GM18498 (cell line): ENCODE measurements around the gene KIAA1755.
"Not testable (repeated sequence)": the region's sequence is repeated elsewhere in the genome, so short reads cannot be mapped to it uniquely, and the experiment has no call there.

Experiments used
- ATAC-seq: cut with Tn5 transposase; IDR thresholded peaks from one replicate; pipeline ENCODE4 v1.9.1; 2021; ENCODE audit warnings: mild to moderate bottlenecking, moderate library complexity; ENCODE audit not compliant: unreplicated experiment

Gene KIAA1755

GRCh38 chr20:38267901-38268514 is 7.5 kb upstream of the KIAA1755 start:
- ATAC-seq, result no peak

DNA sequence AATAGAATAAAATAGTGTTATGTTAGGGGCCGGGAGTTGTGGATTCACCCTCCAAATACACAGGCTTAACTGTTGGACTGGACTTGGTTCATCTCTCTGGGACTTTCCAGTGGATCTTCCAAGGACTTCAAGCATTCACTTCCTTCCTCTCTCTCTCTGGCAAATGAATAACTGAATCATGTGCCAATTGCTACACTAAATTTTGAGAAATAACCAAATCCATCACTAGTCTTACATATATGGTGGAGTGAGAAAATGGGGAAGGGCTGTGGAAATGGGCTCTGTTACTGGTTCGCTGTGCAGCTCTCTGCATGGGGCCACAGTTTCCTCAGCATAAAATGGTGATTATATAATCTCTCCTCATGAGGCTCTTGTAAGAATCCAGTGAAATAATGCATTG is 6.8 kb upstream of the KIAA1755 start:
- ATAC-seq, result no peak

DNA sequence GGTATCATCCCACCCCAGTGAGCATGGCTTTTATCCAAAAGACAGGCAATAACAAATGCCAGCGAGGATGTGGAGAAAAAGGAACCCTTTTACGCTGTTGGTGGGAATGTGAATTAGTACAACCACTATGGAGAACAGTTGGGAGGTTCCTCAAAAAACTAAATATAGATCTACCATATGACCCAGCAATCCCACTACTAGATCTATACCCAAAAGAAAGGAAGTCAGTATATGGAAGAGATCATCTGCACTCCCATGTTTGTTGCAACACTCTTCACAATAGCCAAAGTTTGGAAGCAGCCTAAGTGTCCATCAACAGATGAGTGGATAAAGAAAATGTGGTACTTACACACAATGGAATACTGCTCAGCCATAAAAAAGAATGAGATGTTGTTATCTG is 5.9 kb upstream of the KIAA1755 start:
- no peak for ATAC-seq

GRCh38 chr20:38262931-38263330 is 2.4 kb upstream of the KIAA1755 start:
- no peak for ATAC-seq

DNA sequence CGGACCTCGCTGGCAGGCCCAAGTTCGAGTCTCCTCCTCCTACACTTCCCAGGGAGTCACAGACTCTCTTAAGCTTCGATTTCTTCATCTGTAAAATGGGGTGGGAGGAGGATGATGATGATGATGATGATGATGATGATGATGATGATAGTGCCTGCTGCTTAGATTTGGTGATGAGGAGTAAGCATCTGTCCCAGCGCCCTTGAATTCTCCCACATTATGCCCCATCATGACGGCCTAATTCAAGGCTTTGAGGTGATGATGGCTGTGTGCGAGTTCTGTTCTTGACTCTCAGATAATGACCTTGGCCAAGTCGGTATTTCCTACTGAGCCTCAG is 487 bp upstream of the KIAA1755 start:
- no peak for ATAC-seq

DNA sequence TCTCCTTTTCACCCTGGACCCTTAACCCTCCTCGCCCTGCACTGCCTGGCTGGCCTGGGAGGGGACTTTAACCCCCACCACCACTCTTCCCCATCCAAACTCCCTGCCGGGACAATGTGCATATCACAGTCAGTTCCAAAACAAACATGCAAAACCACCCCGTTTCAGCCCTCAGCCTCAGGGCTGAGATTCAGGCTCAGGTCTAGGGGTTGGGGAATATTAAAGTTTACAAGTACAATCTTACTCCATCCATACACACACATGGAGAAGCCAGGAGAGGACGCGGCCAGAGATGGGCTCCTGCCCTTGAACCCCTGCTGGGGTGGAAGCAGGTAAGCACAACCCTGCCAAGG is 534 bp downstream of the KIAA1755 start:
- no peak for ATAC-seq

DNA sequence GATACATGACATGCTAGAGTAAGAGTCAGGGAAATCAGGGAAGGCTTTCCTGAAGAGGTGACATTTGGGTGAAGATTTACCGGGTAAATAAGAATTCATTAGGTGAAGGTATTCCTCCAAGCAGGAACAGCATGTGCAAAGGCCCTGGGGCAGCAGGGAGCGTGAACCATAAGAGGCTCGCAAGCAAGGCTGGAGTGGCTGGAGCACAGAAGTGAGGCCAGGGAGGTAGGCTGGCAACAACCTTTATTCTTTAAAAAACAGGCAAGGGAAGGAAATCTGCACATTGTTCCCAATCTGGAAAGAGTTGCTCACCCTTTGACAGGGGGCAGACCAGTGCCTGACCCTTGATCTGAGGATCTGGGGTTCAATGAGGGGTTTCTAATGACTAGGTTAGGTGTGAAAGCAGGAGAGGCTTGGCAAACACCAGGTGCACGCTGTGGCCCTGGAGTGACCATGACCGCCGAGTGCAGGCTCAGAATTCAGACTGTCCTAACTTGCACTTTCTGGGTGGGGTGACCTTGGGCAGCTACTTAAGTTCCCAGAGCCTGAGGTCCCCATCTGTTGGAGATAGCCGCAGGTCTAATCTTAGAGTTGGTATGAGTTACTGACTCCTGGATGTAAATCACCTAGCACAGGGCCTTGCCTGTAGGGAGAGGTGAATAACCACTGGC is 1.9 kb downstream of the KIAA1755 start:
- ATAC-seq, result no peak

DNA sequence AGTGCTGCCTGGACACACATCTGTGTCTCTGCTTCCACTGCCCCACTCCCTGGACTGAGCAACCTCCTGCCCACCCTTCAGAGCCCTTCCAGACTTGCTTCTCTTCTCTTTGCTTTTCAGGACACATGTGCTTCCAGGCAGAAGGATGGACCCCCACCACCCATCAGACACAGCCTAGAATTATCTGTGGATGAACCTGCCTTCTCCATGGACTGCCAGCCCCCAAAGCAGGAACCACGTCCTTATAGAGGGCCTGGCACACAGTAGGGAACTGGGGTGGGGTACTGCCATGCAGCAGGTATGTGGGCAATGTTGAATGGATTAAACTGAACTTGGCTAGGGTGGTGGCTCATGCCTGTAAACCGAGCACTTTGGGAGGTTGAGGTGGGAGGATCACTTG is 3.6 kb downstream of the KIAA1755 start:
- no peak for ATAC-seq

- no peak for ATAC-seq
These were observed 4.5 kb downstream of the KIAA1755 start for GRCh38 chr20:38256021-38256420.

GRCh38 chr20:38255393-38255792 is 5.1 kb downstream of the KIAA1755 start:
- ATAC-seq, result no peak

DNA sequence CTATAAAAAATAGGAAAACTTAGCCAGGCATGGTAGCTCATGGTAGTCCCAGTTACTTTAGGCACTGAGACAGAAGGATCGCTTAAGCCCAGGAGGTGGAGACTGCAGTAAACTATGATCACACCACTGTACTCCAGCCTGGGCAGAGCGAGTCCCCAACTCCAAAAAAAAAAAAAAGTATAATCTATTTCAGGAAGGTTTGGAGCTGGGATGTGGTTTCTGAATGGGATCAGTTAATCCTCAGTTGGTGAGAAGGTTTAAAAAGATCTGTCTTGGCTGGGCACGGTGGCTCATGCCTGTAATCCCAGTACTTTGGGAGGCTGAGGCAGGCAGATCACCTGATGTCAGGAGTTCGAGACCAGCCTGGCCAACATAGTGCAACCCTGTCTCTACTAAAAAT is 5.9 kb downstream of the KIAA1755 start:
- not testable (repeated sequence) for ATAC-seq

DNA sequence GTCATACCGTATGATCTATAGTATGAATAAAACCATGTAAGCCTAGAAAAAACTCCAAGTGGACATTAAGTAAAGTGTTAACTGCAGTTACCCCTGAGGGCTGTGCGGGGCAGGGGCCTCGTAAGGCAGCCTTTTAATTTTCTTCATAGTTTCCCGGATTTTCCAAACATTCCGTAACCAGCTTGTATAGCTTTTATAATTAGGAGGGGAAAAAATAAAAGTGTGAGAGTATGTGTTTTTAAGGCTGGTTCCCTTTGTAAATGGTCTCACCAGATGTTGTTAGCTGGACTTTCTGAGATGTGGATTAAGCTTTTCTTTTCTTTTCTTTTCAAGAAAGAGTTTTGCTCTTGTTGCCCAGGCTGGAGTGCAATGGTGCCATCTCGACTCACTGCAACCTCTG is 7.0 kb downstream of the KIAA1755 start:
- no peak for ATAC-seq

- ATAC-seq, result no peak
These were observed 7.9 kb downstream of the KIAA1755 start for GRCh38 chr20:38252292-38253288.

GRCh38 chr20:38251441-38251840 is 9.1 kb downstream of the KIAA1755 start:
- ATAC-seq, result not testable (repeated sequence)

- no peak for ATAC-seq
These were observed 9.9 kb downstream of the KIAA1755 start for GRCh38 chr20:38250609-38251008.

GRCh38 chr20:38249536-38250310 is 10.8 kb downstream of the KIAA1755 start:
- no peak for ATAC-seq

- no peak for ATAC-seq
These were observed 12.4 kb downstream of the KIAA1755 start for GRCh38 chr20:38248133-38248532.

GRCh38 chr20:38247725-38248124 is 12.8 kb downstream of the KIAA1755 start:
- ATAC-seq, result not testable (repeated sequence)

DNA sequence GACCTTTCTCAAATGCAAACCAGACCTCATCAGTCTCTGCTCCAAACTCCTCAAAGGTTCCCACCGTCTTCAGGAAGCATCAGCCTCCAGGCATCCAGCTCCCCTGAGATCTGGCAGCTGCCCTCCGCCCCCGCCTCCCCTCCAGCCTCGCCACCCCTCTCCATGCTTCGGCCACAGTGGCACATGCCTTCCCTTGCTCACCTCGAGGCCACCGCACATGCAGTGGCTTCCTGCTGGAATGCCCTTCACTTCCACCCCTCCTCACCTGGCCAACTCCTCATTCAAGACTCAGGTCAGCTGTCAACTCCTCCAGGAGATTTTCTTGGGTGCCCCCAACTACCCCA is 13.4 kb downstream of the KIAA1755 start:
- ATAC-seq, result no peak

DNA sequence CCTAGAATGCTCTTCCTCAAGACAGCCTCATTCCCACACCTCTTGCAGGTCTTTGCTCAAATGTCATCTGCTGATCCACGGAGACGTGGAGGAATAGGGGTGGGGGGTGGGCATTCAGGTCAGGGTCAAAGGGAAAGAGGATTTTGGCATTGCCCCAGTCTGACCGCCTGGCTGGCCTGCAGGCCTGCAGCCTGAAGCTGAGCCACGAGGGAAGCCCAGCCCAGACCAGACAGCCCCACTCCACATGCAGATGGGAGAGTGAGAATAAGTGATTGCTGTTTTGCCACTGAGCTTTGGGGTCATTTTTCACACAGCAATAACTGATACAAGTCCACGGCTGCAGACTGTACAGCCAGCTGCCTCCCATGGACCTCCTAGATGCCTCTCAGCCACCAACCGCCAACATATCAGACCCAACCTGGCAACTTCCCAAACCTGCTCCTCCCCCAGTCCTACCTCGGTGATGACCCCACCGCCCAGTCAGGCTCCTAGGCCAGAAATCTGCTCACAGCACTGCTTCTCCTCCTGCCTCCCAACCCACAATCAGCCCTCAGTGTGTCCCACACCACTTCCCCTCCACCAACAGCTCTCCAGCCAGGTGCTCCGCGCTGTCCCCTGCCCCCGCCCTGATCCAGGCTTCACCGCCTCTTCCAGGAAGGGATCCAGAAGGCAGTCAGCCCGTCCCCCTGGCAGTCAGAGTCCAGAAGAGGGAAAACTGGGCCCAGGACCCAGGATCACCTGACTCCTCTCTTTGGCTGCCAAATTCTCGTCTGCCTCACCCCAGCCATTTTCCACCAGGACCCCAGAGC is 14.0 kb downstream of the KIAA1755 start:
- no peak for ATAC-seq
